Fibroblast of mammary gland (primary cell): ENCODE data around the gene MYO7A.

Experiments
- DNase-seq: peaks from one replicate; pipeline ENCODE4 v3.0.0-alpha.2; 2010; ENCODE audit warnings: low read depth
- H3K4me3 ChIP-seq: 2 replicates; pipeline ENCODE4 v1.5.1; 2011; ENCODE audit warnings: low read depth, mild to moderate bottlenecking, low read length, moderate library complexity; ENCODE audit not compliant: control insufficient read depth
- CTCF ChIP-seq: conservative IDR thresholded peaks from 2 replicates; pipeline ENCODE4 v1.5.1; 2011; ENCODE audit warnings: low read depth, low read length, inconsistent platforms; ENCODE audit not compliant: control insufficient read depth, insufficient read depth

The MYO7A gene

GRCh38 chr11:77089004-77089545 is 39.0 kb upstream of the MYO7A start:
- H3K4me3 ChIP-seq, result no peak overlapping the region
- no peak for TF ChIP-seq CTCF
- DNase-seq, result no peak

- H3K4me3 ChIP-seq, result no peak overlapping the region
- DNase-seq, result no peak
- no peak for TF ChIP-seq CTCF
Measured at GRCh38 chr11:77090046-77090372, 38.0 kb upstream of the MYO7A start.

- H3K4me3 ChIP-seq, result no peak overlapping the region
- DNase-seq, result no peak
- no peak for TF ChIP-seq CTCF
Measured at GRCh38 chr11:77090373-77091111, 37.5 kb upstream of the MYO7A start.

- H3K4me3 ChIP-seq, result no peak overlapping the region
- TF ChIP-seq CTCF, result peak; percentile 93
- DNase-seq, result peak; percentile 71
Measured at GRCh38 chr11:77091146-77091940, 36.7 kb upstream of the MYO7A start.

- no peak for TF ChIP-seq CTCF
- no peak for DNase-seq
- H3K4me3 ChIP-seq, result no peak overlapping the region
Measured at GRCh38 chr11:77092382-77092781, 35.7 kb upstream of the MYO7A start.

- TF ChIP-seq CTCF, result no peak
- DNase-seq, result no peak
- no peak overlapping the region for H3K4me3 ChIP-seq
Measured at GRCh38 chr11:77093056-77093891, 34.8 kb upstream of the MYO7A start.
